ENCODE results near the gene PCDHA2.
"Not testable (repeated sequence)": the region's sequence is repeated elsewhere in the genome, so short reads cannot be mapped to it uniquely, and the experiment has no call there.

DNA sequence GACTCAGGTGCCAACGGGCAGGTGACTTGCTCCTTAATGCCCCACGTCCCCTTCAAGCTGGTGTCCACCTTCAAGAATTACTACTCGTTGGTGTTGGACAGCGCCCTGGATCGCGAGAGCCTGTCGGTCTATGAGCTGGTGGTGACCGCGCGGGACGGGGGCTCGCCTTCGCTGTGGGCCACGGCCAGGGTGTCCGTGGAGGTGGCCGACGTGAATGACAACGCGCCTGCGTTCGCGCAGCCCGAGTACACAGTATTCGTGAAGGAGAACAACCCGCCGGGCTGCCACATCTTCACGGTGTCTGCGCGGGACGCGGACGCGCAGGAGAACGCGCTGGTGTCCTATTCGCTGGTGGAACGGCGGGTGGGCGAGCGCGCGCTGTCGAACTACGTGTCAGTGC is 7.2 kb upstream of the PCDHA2 start:
- TF ChIP-seq, protein P1, sequence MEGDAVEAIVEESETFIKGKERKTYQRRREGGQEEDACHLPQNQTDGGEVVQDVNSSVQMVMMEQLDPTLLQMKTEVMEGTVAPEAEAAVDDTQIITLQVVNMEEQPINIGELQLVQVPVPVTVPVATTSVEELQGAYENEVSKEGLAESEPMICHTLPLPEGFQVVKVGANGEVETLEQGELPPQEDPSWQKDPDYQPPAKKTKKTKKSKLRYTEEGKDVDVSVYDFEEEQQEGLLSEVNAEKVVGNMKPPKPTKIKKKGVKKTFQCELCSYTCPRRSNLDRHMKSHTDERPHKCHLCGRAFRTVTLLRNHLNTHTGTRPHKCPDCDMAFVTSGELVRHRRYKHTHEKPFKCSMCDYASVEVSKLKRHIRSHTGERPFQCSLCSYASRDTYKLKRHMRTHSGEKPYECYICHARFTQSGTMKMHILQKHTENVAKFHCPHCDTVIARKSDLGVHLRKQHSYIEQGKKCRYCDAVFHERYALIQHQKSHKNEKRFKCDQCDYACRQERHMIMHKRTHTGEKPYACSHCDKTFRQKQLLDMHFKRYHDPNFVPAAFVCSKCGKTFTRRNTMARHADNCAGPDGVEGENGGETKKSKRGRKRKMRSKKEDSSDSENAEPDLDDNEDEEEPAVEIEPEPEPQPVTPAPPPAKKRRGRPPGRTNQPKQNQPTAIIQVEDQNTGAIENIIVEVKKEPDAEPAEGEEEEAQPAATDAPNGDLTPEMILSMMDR (IDR thresholded peaks at IDR 0.05; ENCODE audit: insufficient read depth, low read length) = not testable (repeated sequence)
- TF ChIP-seq, protein P2, sequence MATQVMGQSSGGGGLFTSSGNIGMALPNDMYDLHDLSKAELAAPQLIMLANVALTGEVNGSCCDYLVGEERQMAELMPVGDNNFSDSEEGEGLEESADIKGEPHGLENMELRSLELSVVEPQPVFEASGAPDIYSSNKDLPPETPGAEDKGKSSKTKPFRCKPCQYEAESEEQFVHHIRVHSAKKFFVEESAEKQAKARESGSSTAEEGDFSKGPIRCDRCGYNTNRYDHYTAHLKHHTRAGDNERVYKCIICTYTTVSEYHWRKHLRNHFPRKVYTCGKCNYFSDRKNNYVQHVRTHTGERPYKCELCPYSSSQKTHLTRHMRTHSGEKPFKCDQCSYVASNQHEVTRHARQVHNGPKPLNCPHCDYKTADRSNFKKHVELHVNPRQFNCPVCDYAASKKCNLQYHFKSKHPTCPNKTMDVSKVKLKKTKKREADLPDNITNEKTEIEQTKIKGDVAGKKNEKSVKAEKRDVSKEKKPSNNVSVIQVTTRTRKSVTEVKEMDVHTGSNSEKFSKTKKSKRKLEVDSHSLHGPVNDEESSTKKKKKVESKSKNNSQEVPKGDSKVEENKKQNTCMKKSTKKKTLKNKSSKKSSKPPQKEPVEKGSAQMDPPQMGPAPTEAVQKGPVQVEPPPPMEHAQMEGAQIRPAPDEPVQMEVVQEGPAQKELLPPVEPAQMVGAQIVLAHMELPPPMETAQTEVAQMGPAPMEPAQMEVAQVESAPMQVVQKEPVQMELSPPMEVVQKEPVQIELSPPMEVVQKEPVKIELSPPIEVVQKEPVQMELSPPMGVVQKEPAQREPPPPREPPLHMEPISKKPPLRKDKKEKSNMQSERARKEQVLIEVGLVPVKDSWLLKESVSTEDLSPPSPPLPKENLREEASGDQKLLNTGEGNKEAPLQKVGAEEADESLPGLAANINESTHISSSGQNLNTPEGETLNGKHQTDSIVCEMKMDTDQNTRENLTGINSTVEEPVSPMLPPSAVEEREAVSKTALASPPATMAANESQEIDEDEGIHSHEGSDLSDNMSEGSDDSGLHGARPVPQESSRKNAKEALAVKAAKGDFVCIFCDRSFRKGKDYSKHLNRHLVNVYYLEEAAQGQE (IDR thresholded peaks at IDR 0.05; ENCODE audit: insufficient replicate concordance, low read depth) = peak; percentile 21
- not testable (repeated sequence) for TF ChIP-seq POLR2AphosphoS5, GABPA (IDR thresholded peaks at IDR 0.05; ENCODE audit: low read depth)

Data from HL-60 (cell line).